WTC11 (cell line): ENCODE measurements around the gene MAP3K5. TPM values are rescaled to one million over a fixed set of nuclear protein-coding genes. Genes with fewer than 3 reads are reported as not detected.

Source experiments
- ATAC-seq: fragments of 200-7000 bp; cut with Tn5 transposase; 2 replicates; pipeline ENCODE4 v1.10.0; 2021; ENCODE audit warnings: mild to moderate bottlenecking, moderate library complexity
- CTCF ChIA-PET: fragments of 300-600 bp; sonication (Branson Sonifier 250); formaldehyde crosslinking; loops from one replicate; lab custom pipeline; 2021; ENCODE audit warnings: antibody characterized with exemption; lab: Charles Lee
- POLR2A ChIA-PET: fragments of 350-600 bp; sonication (Branson Sonifier 250); formaldehyde crosslinking; loops from one replicate; lab custom pipeline; 2021; ENCODE audit warnings: antibody characterized with exemption; lab: Charles Lee
- DNase-seq: peaks from one replicate; pipeline ENCODE4 v3.0.0; 2021; ENCODE audit warnings: low spot score
- H3K27ac Mint-ChIP-seq: 2 replicates; pipeline ENCODE4 v1.8.0; 2021; ENCODE audit warnings: mixed read lengths
- H3K27me3 Mint-ChIP-seq: 2 replicates; pipeline ENCODE4 v1.8.0; 2021; ENCODE audit warnings: low read depth, mild to moderate bottlenecking, moderate library complexity, mixed read lengths
- H3K36me3 Mint-ChIP-seq: 2 replicates; pipeline ENCODE4 v1.8.0; 2021; ENCODE audit warnings: mixed read lengths
- H3K4me1 Mint-ChIP-seq: 2 replicates; pipeline ENCODE4 v1.8.0; 2022; ENCODE audit warnings: mixed read lengths
- H3K4me3 Mint-ChIP-seq: 2 replicates; pipeline ENCODE4 v1.8.0; 2021; ENCODE audit warnings: mild to moderate bottlenecking, moderate library complexity, mixed read lengths
- H3K9me3 Mint-ChIP-seq: 2 replicates; pipeline ENCODE4 v1.8.0; 2021; ENCODE audit warnings: mixed read lengths
- AFF4 ChIP-seq: sonication (generic); formaldehyde crosslinking; IDR thresholded peaks from 2 replicates; pipeline ENCODE4 v1.8.1; 2023; ENCODE audit warnings: mild to moderate bottlenecking, missing genetic modification reagents, borderline replicate concordance
- ARID4B ChIP-seq: sonication (generic); formaldehyde crosslinking; IDR thresholded peaks from 2 replicates; pipeline ENCODE4 v1.8.0; 2023; ENCODE audit warnings: missing genetic modification reagents, mild to moderate bottlenecking, borderline replicate concordance
- CREM ChIP-seq: sonication (generic); formaldehyde crosslinking; IDR thresholded peaks from 2 replicates; pipeline ENCODE4 v1.8.1; 2022; ENCODE audit warnings: mild to moderate bottlenecking, missing genetic modification reagents, moderate library complexity
- E2F4 ChIP-seq: sonication (generic); formaldehyde crosslinking; IDR thresholded peaks from 2 replicates; pipeline ENCODE4 v1.8.1; 2022; ENCODE audit warnings: low read depth, mild to moderate bottlenecking, moderate library complexity, missing genetic modification reagents, borderline replicate concordance
- ERG ChIP-seq: fragments of 250-450 bp; sonication (Bioruptor Pico); IDR thresholded peaks from 2 replicates; pipeline ENCODE4 v1.8.0; 2021; ENCODE audit warnings: mild to moderate bottlenecking
- GRHL2 ChIP-seq: fragments of 250-450 bp; sonication (Bioruptor Pico); IDR thresholded peaks from 2 replicates; pipeline ENCODE4 v1.8.0; 2022; ENCODE audit warnings: mild to moderate bottlenecking, moderate library complexity; ENCODE audit not compliant: insufficient replicate concordance, severe bottlenecking
- NFYB ChIP-seq: sonication (generic); formaldehyde crosslinking; conservative IDR thresholded peaks from 2 replicates; pipeline ENCODE4 v1.8.0; 2022; ENCODE audit warnings: low read depth, missing genetic modification reagents
- OVOL2 ChIP-seq: fragments of 250-450 bp; sonication (Bioruptor Pico); IDR thresholded peaks from 2 replicates; pipeline ENCODE4 v1.9.0; 2021; ENCODE audit warnings: mild to moderate bottlenecking, borderline replicate concordance
- PRDM15 ChIP-seq: sonication (generic); formaldehyde crosslinking; IDR thresholded peaks from 2 replicates; pipeline ENCODE4 v1.8.0; 2022; ENCODE audit warnings: missing genetic modification reagents
- SMAD4 ChIP-seq: sonication (generic); formaldehyde crosslinking; IDR thresholded peaks from 2 replicates; pipeline ENCODE4 v1.8.0; 2022; ENCODE audit warnings: mild to moderate bottlenecking, missing genetic modification reagents
- USF1 ChIP-seq: sonication (generic); formaldehyde crosslinking; IDR thresholded peaks from 2 replicates; pipeline ENCODE4 v1.8.0; 2022; ENCODE audit warnings: mild to moderate bottlenecking, missing genetic modification reagents
- ZNF138 ChIP-seq: sonication (generic); formaldehyde crosslinking; conservative IDR thresholded peaks from 2 replicates; pipeline ENCODE4 v1.8.1; 2022; ENCODE audit warnings: mild to moderate bottlenecking, moderate library complexity, missing genetic modification reagents
- ZNF263 ChIP-seq: sonication (generic); formaldehyde crosslinking; IDR thresholded peaks from 2 replicates; pipeline ENCODE4 v1.8.1; 2022; ENCODE audit warnings: low read depth, mild to moderate bottlenecking, moderate library complexity, missing genetic modification reagents
- ZNF317 ChIP-seq: sonication (generic); formaldehyde crosslinking; IDR thresholded peaks from 2 replicates; pipeline ENCODE4 v1.8.1; 2023; ENCODE audit warnings: low read depth, mild to moderate bottlenecking, moderate library complexity, missing genetic modification reagents, borderline replicate concordance
- total RNA-seq: library from RNA; stranded (reverse); gene quantifications from 3 replicates; pipeline ENCODE4 v1.2.3, GENCODE V29; 2021

Gene MAP3K5
- total RNA-seq, 1 experiment from 2014 or later, result 1.6 TPM

- no peak for TF ChIP-seq AFF4 (CRISPR knock-in tag)
- no peak; the same call in 1 of the 2 replicates for TF ChIP-seq PRDM15 (CRISPR knock-in tag)
- peak; percentile 85 for TF ChIP-seq ZNF138
- TF ChIP-seq CREM (CRISPR knock-in tag), result peak; percentile 83
- no peak for TF ChIP-seq SMAD4 (CRISPR knock-in tag)
- no peak for TF ChIP-seq OVOL2
- TF ChIP-seq USF1, result peak; percentile 96
- 0 out of 2 replicates have a peak, but pooled peaks have one; percentile 50 for TF ChIP-seq ZNF263 (CRISPR knock-in tag)
- no peak for TF ChIP-seq ZNF317 (CRISPR knock-in tag)
- no peak for TF ChIP-seq E2F4 (CRISPR knock-in tag)
- peak; percentile 78 for TF ChIP-seq NFYB (CRISPR knock-in tag)
Measured at GRCh38 chr6:136822376-136823127, 30.3 kb upstream of the MAP3K5 start, which contains the start of gene PEX7 (continued).

GRCh38 chr6:136822046-136822375 lies 29.7 kb upstream of the MAP3K5 start:
- no peaks in the 10 kb centered on the region for H3K9me3 Mint-ChIP-seq
- no peak for DNase-seq
- peaks cover 39% of the 10 kb centered on the region for H3K27me3 Mint-ChIP-seq
- POLR2A ChIA-PET, result interaction anchor here (0.6 to 1.6 kb wide), 2 partner anchors 9 to 301 kb away, joined by 3 to 4 read pairs; no protein-coding TSS in a partner anchor
- peak overlapping the region; percentile 70; the same call in 1 of the 2 replicates for H3K27ac Mint-ChIP-seq
- ATAC-seq, result no peak
- H3K36me3 Mint-ChIP-seq, result peaks cover 23% of the 10 kb centered on the region
- CTCF ChIA-PET, result interaction anchor here (1.0 to 2.0 kb wide), 5 partner anchors 28 to 203 kb away, joined by 3 to 8 read pairs (median 4); partner anchors contain the start of gene MAP3K5
- peaks cover 13% of the 10 kb centered on the region for H3K4me1 Mint-ChIP-seq
- H3K4me3 Mint-ChIP-seq, result peak overlapping the region; percentile 82
- TF ChIP-seq ERG, result no peak
- TF ChIP-seq GRHL2, result no peak
- no peak for TF ChIP-seq ARID4B (CRISPR knock-in tag)
